Erythroblast (primary cell): ENCODE data around the gene TTLL7.

Experiments used
- GATA1 ChIP-seq: IDR thresholded peaks from 2 replicates; pipeline ENCODE4 v1.6.1; 2011; ENCODE audit warnings: low read depth, mild to moderate bottlenecking, control low read depth, low read length, moderate library complexity
- POLR2A ChIP-seq: IDR thresholded peaks from 2 replicates; pipeline ENCODE4 v1.6.1; 2011; ENCODE audit warnings: mild to moderate bottlenecking, low read length

DNA sequence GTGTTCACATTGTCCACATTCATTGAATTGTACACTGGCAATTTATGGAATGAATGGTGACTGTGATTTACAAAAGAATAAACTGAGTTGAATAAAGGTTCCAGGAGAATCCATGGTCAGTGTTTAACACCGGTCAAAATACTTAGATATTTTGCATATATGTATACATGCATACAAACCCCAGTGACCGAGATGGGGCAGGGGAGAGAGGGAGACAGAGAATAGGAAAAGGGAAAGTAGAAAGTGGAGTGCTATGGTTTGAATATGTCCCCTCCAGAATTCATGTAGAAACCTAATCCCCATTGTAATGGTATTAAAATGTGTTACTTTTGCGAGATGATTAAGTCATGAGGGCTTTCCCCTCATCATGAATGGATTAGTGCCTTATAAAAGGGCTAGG is 154.4 kb downstream of the TTLL7 start:
- TF ChIP-seq POLR2A (no peak), GATA1 (no peak)
